Fibroblast of pulmonary artery (primary cell): ENCODE results near the gene HBQ1.
"Not testable (repeated sequence)": the region's sequence is repeated elsewhere in the genome, so short reads cannot be mapped to it uniquely, and the experiment has no call there.

Experiments
- DNase-seq: peaks from one replicate; pipeline ENCODE4 v3.0.0-alpha.2; 2010; ENCODE audit warnings: low read depth
- H3K4me3 ChIP-seq: replicated peaks from 2 replicates; pipeline ENCODE4 v1.5.1; 2011; ENCODE audit warnings: low read depth, mild to moderate bottlenecking, control low read depth, low read length, moderate library complexity
- CTCF ChIP-seq: IDR thresholded peaks from 2 replicates; pipeline ENCODE4 v1.5.1; 2011; ENCODE audit warnings: mild to moderate bottlenecking, control low read depth, low read length, inconsistent platforms; ENCODE audit errors: missing control alignments

Gene HBQ1

GRCh38 chr16:212999-213398 lies 32.7 kb downstream of the HBQ1 start:
- H3K4me3 ChIP-seq, result no peak overlapping the region
- DNase-seq, result no peak
- no peak for TF ChIP-seq CTCF

DNA sequence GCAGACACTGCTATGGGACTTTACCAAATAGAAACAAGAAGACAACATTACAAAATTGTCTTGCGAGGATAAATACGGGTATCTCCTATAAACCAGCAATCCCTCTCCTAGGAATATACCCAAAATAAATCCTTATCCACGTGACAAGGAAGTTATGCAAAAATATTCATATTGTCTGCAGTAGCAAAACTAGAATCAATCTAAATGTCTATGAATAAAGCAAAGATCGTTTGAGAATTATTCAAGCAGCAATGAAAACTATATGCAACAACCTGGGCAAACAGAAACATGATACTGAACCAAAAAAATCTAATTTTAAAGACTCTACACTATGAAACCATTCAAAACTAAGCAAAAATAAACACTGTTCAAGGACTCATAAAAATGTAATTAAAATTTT lies 39.8 kb downstream of the HBQ1 start:
- no peak for DNase-seq
- TF ChIP-seq CTCF, result no peak
- H3K4me3 ChIP-seq, result no peak overlapping the region

DNA sequence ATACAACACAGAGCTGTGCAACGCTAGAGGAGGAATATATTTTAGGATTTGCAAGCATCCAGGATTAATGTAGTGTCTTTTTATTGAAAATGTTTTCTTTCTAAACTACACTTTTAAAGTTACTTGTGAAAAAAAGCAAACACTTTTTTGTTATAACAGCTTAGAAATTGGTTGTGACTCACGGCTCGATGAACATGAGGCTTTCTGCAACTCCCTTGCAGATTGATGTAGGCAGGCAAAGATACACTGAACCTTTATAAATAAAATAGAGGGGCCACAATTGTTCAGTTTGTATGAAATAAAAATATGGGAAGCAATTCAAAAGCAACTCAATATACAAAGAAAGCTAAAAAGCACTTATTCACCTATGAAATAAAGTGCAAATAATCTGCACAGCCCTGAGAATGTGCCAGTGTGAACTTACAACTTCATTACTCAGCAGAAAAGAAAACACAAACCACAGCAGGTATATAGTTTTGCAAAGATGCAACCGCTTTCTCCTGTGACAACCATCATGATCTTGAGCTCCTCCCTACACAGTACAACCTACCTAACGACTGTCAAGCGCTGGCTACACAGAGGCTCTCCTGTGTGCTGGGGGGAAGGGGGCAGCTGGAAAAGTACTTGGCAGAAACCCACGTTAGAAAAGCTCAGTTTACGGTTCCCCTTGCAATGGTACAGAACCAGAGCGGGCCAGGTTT lies 48.0 kb downstream of the HBQ1 start:
- peak overlapping the region; percentile 93 for H3K4me3 ChIP-seq
- peak; percentile 8 for DNase-seq
- no peak for TF ChIP-seq CTCF

DNA sequence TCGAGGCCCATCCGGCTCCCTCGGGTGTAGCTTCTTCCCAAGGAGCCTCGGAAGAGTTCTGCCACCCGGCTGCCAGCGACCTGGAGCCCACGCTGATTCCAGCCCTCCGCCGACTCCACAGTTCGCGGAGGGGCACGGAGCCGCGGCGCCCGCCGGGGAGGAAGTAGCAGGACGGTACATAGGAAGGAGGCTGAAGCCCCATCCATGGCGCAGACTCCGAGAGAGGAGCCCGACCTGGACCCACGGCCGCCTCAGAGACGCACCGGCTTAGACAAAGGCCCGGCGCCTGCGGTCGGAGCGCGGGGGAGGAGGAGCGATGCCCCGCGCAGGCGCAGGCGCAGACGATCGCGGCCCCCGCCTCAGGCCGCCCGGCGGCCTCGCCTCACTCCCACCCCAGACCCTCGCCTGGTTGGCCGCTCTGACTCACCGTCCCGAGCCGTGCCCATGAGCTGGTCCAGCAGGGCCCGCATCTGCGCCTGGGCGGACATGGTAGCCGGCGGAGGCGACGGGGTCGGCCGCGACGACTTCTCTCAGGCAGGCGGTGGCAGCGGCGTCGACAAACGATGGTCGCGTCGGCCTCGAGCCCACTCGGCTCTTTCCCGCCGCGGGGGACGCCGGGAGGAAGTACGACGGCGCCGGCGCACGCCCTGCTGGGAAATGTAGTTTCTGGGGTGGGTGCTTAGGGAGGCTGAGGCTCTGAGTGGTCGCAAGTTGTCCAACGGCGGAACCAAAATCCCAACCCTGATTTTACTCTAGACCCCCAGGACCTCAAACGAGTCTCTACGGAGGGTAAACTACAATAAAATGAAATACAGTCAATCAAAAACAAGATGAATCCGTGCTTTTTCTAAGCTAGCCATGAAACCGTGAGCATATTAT lies 48.8 kb downstream of the HBQ1 start, which contains the start of gene LUC7L:
TSS of gene LUC7L (minus strand) at position 598 of the 879 bp plus-strand sequence. CDS start at position 488, 110 bp downstream.
- peak; percentile 88 for DNase-seq
- TF ChIP-seq CTCF, result no peak

DNA sequence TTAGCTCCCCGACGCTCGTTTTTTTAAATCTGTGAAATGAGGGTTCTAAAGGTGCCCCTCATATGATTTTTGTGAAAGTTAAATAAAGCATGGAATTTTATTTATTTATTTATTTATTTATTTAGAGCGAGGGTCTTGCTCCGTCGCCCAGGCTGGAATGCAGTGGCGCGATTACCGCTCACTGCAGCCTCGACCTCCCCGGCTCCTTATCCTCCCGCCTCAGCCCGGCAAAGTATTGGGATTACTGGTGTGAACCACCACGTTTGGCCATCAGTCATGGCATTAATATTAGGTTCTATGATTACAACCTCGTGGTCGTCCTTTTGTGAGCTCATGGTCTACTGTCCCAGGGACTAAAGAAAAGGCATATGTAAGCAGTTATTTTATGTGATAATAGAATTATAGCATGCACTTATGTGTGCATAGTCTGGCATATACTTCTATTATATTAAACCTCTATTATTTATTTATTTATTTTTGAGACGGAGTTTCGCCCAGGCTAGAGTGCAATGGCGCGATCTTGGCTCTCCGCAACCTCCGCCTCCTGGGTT lies 49.5 kb downstream of the HBQ1 start:
- no peak for TF ChIP-seq CTCF
- H3K4me3 ChIP-seq, result peak overlapping the region; percentile 93
- no peak for DNase-seq

More for the DNA sequence above, 48.8 kb downstream of the HBQ1 start, which contains the start of gene LUC7L:
- peak within 1 kb of the TSS; percentile 93 for H3K4me3 ChIP-seq

DNA sequence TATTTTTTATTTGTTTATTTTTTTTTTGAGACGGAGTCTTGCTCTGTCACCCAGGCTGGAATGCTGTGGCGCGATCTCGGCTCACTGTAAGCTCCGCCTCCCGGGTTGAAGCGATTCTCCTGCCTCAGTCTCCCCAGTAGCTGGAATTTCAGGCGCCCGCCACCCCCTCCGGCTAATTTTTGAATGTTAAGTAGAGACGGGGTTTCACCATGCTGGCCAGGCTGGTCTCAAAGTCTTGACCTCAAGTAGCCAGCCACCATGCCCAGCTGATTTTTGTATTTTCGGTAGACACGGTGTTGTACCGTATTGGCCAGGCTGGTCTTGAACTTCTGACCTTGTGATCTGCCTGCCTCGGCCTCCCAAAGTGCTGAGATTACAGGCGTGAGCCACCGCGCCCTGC lies 50.1 kb downstream of the HBQ1 start:
- DNase-seq, H3K4me3 ChIP-seq: not testable (repeated sequence)
